HG03378 (cell line): ENCODE measurements around the gene IFIT5.
"Not testable (repeated sequence)": the region's sequence is repeated elsewhere in the genome, so short reads cannot be mapped to it uniquely, and the experiment has no call there.

ENCODE experiments used
- ATAC-seq: cut with Tn5 transposase; IDR thresholded peaks from one replicate; pipeline ENCODE4 v1.9.1; 2021; ENCODE audit warnings: mild to moderate bottlenecking, moderate library complexity; ENCODE audit not compliant: unreplicated experiment

The IFIT5 gene

DNA sequence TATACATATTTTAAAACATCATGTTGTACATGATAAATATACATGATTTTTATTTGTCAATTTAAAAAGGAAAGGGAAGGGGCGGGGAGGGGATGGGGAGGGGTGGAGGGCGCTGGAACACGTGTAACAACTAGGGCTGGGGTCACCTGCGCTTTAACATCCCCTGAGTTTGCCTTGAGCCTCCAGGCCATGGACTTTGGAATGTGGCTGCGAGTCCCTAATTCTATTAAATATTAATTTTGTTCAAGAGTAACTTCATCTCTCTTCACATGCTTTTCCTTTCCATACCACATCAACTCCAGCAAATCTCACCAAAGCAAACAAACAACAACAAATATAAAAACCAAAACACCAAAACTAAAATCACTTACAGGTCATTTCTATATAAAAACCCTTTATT, 10.6 kb downstream of the IFIT5 start:
- no peak for ATAC-seq

DNA sequence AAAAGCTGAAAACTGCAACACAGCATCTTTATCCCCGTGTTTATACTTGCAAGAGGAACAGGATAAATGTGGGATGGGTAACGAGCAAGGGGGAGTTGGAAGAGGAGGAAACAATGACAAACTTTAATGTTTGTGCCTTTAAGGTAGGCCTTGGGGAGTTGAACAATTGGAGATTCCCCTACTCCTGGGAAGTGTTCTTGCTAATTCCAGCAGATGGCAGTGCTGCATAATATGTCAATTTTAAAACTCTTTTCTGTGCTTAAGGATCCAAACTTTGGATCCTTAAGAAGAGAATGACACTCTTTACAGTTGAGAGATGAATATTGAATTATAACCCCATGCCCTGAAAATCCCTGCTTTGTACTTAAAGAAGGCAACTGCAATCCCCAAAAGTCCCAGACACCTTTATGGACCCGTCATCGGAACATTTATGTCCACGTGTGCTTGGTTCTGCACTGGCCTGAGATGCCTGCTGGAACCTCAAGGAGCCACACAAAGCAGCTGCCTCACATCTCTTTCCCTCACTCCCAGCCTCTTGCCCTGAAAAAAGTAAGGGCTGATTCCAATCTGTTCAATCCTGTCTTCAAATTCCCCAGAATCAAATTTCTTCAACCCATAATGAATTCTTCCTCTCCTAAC, 12.0 kb downstream of the IFIT5 start:
- no peak for ATAC-seq

DNA sequence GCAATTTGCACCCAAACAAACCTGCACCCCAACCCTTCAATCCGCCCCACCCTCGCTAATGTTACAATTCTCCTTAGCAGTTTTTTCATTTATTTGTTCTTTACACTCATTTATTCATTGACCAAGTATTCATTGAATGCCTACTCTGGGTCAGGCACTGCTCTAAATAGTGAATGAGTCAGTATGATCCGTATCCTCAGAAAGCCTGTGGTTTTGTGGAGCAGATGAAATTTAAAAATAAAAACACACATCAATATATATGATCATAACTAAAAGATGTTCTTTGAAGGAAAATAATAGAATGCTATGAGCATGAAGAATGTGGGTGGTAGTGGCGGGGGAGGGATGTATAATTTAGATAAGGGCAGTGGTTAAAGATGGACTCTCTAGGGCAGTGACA, 13.3 kb downstream of the IFIT5 start:
- no peak for ATAC-seq

DNA sequence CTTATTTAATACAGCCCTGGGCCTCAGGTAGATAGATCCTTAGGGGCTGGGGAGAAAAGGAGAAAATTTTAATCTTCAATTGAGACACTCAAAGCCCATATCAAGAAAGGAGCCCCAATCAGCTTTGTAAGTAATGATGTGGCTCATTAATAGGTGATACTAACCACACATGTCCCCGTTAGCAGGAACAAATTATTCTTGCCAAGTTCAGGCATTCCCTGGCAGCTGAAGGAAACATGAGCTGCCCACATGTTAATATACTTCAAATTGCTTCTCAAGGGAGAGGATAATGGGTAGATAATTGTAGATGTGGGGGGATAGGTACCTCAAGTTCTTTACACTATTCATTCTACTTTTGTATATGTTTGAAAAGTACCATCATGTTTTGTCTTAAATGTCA, 14.5 kb downstream of the IFIT5 start:
- no peak for ATAC-seq

DNA sequence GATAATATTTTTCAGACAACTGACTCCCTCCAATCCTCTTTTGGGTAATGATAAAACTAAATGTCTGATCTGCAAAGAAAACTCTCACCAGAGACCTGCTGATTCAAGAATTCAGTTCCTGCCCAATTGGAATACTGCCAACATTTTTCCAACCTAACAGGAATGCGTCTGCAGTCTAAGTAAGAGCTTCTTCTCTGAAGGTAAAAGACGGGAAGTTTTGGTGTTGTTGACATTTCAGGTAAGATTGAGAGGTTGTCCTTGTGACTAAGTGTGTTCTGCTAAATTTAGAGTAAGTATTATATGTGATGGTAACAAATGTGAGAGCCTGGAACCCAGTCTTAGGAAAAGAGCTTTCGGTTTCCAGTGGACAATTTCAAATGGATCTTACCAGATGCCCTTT, 17.6 kb downstream of the IFIT5 start:
- ATAC-seq, result no peak

DNA sequence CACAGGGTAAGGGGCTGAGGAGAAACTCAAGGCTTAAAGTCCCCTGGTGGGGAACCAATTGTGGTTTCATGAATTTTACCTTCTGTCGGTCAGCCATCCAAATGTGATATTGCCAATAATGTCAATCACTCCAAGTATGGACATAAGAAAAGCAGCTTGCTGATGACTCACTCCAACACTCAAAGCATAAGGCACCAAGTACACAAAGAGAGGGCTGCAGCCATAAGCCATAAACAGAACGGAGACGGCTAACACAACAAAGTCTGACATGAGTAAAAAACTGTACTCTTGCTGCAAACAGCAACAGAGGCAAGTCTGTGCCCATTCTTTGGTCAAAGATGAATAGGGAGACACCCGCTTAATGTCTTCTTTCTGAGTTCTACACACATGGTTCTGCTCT, 24.2 kb downstream of the IFIT5 start:
- no peak for ATAC-seq

DNA sequence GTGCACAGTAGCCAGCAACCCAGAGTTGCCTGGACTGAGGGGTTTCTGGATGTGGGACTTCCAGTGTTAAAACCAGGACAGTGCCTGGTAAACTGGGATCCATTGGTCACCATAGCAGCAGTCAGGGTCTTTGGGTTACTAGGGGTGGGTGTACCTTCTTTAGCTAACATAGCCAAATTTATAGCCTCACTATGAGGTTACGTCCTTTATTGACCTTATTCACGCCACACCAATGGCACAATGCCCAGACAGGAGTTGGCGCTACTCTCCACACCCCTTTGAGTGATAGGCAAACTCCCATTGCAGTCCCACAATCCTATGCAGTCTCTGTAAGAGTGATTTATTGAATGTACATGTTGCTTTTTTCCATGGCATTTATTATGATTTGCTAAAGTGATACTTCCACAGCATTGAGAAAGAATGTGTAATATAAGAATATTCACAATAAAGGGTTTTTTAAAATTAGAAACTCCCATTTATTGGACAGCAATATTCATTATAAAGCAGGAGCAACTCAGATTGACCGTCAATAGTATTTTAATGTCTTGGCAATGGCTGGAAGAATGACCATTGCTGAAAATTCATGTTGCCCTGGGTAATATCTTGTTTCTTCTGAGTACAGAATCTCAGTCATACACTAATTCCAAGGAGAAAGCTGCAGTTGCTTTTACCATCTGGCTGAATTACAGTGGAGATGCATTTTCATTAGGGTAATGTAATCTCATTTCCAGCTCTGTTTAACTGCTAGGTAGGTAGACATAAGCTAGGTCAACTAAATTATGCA, 26.1 kb downstream of the IFIT5 start:
- no peak for ATAC-seq

DNA sequence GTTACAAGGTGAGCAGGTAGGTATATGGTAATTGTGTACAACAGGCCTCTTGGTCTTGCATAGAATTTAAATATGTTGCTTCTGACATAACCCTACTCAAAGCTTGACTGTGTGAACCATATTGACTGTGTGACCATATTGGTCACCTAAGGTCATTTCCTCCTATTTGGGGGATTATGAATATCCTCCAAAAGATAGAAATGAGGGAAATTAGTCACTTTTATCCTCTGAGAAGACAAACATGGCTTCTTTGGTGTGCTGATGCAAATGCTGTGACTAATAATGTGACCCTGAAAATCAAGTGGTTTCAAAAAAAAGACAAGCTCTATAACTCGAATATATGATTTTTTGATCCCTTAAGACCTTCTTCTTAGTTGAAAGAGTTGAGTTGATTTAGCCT, 27.9 kb downstream of the IFIT5 start:
- no peak for ATAC-seq

DNA sequence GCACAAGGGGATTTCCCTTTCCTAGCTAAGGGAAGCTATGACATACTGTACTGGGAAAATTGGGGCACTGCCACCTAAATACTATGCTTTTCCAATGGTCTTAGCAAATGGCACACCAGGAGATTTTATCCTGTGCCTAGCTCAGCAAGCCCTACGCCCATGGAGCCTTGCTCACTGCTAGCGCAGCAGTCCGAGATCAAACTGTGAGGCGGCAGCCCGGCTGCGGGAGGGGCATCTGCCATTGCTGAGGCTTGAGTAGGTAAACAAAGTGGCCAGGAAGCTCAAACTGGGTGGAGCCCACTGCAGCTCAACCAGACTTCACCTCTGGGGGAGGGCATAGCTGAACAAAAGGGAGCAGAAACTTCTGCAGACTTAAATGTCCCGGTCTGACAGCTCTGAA, 30.5 kb downstream of the IFIT5 start:
- not testable (repeated sequence) for ATAC-seq

DNA sequence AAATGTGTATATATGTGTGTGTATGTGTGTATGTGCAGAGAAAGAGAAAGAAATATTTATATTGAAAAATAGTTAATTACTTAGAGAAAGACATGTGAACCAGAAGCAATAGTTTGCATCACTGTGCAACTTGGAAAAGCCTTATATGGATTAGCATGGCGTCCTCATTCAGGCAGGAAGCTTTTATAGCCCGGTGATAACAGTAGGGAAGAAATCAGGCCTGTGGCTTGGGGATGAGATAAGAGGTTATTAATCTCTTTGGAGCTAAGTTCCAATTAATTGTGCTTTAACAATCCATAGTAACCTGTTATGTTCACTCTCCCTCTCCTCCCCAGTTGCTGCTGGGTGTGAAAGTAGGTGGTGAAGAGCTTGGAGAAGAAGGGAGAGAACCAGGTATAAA, 36.5 kb downstream of the IFIT5 start:
- no peak for ATAC-seq

DNA sequence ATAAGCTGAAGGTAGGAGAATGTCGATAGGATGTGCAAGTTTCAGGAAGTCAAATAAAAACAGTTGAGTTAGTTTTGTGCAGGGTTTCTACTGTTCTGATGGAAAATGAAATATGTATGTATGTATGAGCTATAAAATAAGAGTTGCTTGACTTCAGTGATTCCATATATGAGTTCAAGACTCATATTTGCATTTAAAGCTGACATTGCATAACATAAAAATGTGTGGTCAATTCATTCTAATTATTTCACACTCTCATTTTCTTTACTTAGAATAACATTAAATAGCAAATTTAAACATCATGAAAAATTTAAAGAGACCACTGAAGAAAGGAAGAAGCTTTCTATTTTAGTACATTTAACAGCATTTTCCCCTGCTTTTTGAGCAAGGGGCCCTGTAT, 37.8 kb downstream of the IFIT5 start:
- ATAC-seq, result no peak

DNA sequence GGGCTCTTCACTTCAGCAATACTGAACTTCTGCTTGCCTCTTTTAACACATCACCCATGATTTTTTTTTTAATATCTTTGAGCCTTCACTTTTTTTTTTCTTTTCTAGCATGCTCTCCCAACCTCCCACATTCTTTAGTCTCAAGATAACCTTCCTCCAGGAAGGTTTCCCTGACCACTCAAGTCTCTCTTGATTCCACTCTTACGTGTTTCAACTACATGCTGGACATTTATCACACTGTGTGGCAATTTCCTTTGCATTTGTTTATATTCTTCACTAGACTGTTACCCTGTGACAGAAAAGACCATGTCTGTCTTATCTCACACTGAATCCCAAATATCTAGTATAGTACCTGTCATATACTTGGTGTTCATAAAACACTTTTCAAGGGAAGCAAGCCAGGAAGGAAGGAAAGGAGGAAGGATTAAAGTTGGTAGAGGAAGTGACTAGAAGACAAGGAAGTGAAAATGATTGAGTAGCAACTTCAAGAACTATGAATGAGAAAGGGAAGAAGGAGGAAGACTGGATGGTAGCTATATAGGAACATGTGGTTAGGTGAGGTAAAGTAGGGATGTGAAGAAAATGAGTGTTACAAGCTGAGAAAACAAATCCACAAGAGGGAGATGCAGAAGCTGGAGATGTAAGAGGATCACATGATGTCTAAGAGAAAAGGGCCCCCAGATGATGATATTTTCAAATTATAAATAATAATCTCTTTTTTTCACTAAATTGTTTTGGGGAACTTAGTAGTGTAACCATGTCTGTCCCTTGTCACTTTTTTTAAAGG, 40.4 kb downstream of the IFIT5 start:
- no peak for ATAC-seq

DNA sequence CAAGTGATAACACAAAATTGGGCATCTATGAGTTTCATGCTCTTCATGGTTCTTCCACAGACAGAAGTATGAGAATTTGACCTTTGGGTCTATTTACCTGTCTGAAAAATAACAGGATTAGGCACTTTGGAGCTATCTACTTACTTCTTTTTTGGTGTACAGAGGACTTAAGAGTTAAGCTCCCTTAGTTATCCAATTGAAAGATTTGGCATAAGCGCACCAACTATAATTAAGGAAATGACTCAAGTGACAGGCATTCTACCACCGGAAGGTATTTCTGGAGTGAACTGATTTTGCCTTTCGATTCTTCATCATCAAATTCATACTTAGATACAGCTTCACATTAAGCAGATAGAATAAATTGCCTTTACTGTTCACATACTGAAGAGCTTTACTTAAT, 43.9 kb downstream of the IFIT5 start:
- no peak for ATAC-seq

DNA sequence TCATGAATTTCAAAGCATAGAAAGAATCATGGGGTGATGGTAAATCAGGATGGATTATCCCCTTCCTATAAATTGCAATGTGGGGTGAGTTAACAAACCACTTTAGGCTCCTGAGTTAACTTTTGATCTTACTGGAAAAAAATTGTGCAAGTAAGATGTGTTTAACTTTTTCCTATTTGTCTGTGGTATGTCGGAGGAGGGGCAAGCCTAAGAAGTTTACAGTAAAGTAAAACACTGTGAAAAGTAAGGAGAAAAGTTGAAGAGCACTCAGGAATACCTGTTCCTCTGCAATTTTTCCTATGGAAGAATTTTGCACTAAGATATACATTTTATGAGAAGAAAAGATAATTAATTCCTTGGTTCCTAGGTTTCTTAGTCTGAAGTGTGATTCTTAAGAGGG, 44.4 kb downstream of the IFIT5 start:
- no peak for ATAC-seq

DNA sequence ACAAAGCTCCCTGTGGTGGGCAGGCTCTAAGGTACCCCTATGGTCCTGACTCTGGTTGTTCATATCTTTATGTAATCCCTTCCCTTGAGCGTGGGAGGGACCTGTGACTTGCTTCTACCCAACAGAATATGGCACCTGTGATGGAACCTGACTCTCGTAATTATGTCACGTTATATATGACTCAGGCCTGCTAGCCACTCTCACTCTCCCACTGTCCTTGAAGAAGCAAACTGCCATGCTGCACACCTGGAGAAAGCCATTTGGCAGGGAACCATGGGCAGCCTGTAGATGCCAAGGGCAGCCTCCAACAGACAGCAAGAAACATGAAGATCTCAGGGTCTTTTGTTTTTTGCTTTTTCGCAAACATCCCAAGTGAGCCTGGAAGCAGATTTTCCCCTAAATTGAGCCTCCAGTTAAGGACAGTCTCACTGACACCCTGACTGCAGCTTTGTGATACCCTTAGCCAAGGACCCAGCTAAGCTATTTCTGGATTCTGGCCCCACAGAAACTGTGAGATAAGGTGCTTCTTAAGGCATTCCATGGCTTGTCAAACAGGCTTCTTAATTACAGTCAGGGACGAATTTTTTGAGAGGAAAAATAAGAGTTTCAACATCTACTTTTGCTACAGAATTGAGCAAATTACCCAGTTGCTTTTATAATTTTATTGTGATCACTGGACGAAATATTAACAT, 49.6 kb downstream of the IFIT5 start:
- ATAC-seq, result no peak

DNA sequence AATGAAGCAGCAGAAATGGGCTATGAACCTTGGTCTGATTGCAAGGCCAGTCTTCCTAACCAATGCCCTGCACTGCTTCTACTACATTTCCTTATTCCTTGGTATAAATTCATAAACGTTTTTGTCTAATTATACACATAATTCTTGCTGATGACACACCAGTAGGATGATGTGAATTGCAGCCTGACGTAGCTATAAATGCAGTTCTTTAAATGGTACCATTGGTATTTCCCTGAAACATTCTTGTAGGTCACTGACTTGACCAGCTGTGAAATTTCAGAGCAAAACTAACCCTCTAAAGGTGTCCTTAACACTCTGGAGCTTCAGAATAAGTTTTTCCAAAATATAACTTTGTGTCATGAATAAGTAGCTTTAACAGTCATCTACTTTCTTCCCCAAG, 50.8 kb downstream of the IFIT5 start:
- no peak for ATAC-seq

DNA sequence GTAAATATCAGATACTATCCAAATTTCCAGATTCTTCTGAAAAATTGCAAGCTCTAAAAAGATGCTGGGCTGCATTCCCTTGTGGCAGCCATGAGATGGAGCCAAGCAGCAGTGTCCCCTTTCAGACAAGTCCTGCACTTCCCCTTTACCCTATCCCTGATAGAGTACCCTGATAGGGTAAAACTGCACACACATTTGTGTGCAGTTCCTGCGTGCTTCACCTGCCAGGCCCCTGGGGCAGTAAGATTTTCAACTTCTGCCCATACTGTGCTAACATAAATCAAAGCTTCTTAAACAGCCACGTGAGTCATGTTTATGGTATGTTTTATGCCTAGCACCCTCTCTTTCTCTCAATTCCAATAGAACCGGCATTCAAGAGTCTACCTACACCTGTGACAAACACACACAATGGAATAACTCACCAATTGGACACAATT, 52.2 kb downstream of the IFIT5 start:
- no peak for ATAC-seq

DNA sequence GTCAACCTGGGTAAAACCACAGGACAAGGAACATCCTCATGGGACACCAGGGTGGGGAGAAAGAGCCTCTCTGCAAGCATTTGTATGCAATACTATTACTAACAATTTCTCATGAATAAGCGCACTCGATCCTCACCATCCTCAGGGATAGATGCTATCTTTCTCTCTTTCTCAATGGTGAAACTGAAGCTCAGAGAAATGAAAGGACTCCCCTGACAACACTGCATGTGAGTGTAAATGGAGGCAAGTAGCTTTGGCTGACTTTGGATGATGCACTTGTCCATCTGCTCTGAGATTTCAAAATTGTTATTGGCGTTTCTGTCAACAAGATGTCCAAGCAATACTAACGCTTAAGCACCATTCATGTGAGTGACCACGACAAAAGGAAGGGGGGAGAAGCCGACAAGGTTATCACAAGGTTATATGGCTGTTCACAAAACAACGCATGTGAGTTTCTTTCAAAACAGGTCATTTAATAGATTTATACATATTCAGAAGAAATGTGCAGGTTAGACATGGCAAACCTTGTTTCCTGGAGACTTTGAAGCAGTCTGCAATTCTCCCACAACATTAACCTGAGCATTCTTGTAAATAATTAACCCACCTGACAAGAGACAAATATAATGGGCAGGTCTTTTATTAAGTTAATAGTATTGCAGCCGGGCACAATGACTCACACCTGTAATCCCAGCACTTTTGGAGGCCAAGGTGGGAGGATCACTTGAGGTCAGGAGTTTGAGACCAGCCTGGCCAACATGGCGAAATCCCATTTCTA, 54.0 kb downstream of the IFIT5 start:
- no peak for ATAC-seq

DNA sequence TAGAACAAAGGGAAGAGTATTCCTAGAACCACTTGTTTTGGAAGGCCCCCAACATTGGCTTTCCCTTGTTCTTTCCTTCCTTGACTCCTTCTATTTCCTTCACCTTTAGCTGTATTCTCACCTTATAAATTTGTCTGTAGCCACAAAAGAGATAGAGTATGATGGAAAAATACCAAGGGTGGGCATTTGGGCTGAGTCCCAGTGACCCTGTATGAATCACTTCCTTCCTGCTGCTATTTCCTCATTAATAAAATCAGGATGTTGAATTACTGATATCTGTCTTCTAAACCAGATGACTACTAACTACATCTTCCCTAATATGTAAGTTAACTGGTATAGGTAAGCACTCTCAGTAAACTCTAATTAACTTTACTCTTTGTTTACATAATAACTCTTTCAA, 55.1 kb downstream of the IFIT5 start:
- ATAC-seq, result no peak
